ENCODE measurements around the gene GTF2IRD1. TPM values are rescaled to one million over a fixed set of nuclear protein-coding genes. Genes with fewer than 3 reads are reported as not detected.

The GTF2IRD1 gene
- total RNA-seq, 4 donors from 2014 or later: 6.0 to 12.7 (median 10.2) TPM

DNA sequence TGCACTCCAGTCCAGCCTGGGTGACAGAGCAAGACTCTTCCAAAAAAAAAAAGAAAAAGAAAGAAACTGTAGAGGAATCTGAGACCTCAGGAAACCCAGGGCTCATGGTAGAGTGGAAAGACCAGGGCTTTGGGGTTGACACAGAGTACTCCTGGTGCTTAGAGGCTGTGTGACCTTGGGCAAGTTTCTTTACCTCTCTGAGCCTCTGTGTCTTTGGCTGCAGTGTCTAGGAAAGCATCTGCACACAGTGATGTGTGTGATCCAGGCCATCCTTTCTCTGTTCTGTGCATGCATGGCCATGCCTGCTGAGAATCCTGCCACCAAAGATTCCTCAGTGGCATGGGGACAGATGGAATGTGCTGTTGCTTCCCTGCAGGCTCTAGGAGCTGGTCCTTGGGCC, 132.1 kb downstream of the GTF2IRD1 start:
- TF ChIP-seq, protein P1, sequence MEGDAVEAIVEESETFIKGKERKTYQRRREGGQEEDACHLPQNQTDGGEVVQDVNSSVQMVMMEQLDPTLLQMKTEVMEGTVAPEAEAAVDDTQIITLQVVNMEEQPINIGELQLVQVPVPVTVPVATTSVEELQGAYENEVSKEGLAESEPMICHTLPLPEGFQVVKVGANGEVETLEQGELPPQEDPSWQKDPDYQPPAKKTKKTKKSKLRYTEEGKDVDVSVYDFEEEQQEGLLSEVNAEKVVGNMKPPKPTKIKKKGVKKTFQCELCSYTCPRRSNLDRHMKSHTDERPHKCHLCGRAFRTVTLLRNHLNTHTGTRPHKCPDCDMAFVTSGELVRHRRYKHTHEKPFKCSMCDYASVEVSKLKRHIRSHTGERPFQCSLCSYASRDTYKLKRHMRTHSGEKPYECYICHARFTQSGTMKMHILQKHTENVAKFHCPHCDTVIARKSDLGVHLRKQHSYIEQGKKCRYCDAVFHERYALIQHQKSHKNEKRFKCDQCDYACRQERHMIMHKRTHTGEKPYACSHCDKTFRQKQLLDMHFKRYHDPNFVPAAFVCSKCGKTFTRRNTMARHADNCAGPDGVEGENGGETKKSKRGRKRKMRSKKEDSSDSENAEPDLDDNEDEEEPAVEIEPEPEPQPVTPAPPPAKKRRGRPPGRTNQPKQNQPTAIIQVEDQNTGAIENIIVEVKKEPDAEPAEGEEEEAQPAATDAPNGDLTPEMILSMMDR (IDR thresholded peaks at IDR 0.05; ENCODE audit: low read depth): no peak

DNA sequence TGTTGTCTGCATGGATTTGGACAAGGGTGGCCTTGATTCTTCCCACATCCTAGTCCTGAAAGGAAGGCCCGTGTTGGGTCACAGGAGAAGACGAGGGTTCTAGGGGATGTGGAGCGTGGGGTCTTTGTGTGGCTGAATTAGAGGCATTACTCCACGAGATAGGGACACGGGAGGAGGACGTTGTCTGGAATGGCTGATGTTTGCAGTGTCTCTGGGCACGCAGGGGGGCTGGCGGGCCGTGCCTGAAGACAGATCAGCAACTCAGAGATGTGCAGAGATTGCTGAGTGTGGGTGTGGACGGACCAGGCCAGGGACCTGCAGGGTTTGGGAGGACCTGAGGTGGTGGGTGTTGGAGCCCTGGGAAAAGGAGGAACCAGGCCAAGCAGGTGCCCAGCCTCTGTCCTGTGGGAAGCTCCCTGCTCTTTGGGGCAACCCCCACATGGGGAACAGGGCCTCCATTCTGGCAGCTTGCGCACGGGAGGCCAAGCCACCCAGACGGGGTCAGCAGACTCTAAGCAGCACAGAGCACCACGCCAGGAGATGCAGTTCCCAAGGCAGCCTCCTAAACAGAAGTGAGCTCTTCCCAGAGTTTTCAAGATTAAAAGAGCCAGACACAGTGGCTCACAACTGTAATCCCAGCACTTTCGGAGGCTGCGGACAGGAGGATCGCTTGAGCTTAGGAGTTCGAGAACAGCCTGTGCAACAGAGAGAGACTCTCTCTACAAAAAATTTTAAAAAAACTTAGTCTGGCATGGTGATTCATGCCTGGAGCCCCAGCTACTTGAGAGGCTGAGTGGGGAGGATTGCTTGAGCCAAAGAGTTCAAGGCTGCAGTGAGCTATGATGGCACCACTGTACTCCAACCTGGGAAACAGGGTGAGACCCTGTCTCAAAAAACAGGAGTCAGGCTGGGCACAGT, 132.8 kb downstream of the GTF2IRD1 start:
- TF ChIP-seq, protein P1 (IDR thresholded peaks at IDR 0.05; ENCODE audit: low read depth): no peak

- TF ChIP-seq, protein P1 (IDR thresholded peaks at IDR 0.05; ENCODE audit: low read depth): no peak
Measured at GRCh38 chr7:74587435-74588126, 133.9 kb downstream of the GTF2IRD1 start.

- TF ChIP-seq, protein P1 (IDR thresholded peaks at IDR 0.05; ENCODE audit: low read depth): no peak
Measured at GRCh38 chr7:74590813-74591212, 137.1 kb downstream of the GTF2IRD1 start.

- TF ChIP-seq, protein P1 (IDR thresholded peaks at IDR 0.05; ENCODE audit: low read depth): no peak
Measured at GRCh38 chr7:74598558-74598957, 144.9 kb downstream of the GTF2IRD1 start.

- TF ChIP-seq, protein P1 (IDR thresholded peaks at IDR 0.05; ENCODE audit: low read depth): no peak
Measured at GRCh38 chr7:74599244-74599643, 145.5 kb downstream of the GTF2IRD1 start.
